Upper lobe of left lung (tissue), 4 donors: ENCODE results near the gene GNAO1.

Experiments used
- CTCF ChIP-seq, 6 experiments: fragments of 450-650 bp in 4 of 6; fragments of 200-600 bp in 2 of 6; sonication (generic) in 2 of 6; IDR thresholded peaks; one replicate each; pipeline ENCODE4 v1.5.1; 2016 to 2019; ENCODE audit warnings: antibody characterized with exemption in 6 of 6
- POLR2A ChIP-seq, 4 donors: fragments of 450-650 bp; IDR thresholded peaks; one replicate each; pipeline ENCODE4 v1.5.1; 2016 to 2017; ENCODE audit warnings: antibody characterized with exemption in 4 of 4, mild to moderate bottlenecking in 2 of 4
- POLR2AphosphoS5 ChIP-seq, 2 donors: sonication (generic); formaldehyde crosslinking; IDR thresholded peaks; one replicate each; pipeline ENCODE4 v1.5.1; 2017; ENCODE audit warnings: antibody characterized with exemption in 2 of 2

- TF ChIP-seq CTCF (IDR thresholded peaks at IDR 0.05) (no peak), POLR2A (IDR thresholded peaks at IDR 0.05) (no peak), POLR2AphosphoS5 (IDR thresholded peaks at IDR 0.05) (no peak)
These were observed 139.2 kb downstream of the GNAO1 start for GRCh38 chr16:56330476-56330875.
